Posterior cingulate gyrus (tissue), 11 donors: Measurements from ENCODE around the gene CPXM2.

Source experiments
- DNase-seq, 10 donors: peaks; one replicate each; pipeline versions ENCODE4 v3.0.0 to v3.0.0-alpha.2; 2020 to 2021; ENCODE audit warnings: mixed read lengths in 3 of 10
- intact Hi-C: fragments of 100-400 bp; cut with DNase I; formaldehyde crosslinking; loops from one replicate; pipeline ENCODE4 v1.15.1; 2023

The CPXM2 gene

DNA sequence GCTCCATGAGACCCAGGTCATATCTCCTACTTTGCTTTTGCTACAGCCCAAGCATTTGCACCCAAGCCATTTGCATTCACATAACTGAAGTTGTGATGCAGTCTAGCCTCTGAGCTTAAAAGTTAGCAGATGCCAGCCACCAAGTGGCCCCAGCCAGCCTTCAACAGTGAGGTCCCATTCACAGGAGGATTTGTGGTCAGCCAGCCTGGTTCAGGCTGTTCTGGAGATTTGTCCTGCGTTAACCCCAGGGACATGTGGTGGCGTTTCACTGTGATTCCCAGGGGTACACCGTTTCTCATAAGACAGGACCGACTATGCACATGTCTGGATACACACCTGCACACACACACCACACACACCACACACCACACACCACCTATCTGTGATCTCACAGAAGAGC is 174.3 kb downstream of the CPXM2 start:
- intact Hi-C loops = no loop called here
- DNase-seq = no peak

DNA sequence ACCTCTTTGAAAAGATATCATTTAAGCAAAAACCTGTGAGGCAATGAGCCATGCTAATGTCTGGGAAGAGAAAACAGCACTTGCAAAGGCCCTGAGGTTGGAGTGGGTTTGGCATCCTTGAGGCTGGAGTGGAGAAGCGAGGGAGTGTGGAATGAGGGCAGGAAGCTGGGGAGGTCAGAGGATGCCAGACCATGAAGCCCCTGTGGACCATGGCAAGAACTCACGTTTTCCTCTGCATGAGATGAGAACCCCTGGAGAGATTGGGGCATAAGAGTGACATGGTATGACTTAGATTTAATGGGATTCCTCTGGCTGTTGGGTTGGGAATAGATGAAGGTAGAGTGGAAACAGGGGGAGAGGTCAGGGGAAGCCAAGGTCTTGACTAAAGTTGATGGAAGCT is 176.1 kb downstream of the CPXM2 start:
- intact Hi-C loops = no loop called here

DNA sequence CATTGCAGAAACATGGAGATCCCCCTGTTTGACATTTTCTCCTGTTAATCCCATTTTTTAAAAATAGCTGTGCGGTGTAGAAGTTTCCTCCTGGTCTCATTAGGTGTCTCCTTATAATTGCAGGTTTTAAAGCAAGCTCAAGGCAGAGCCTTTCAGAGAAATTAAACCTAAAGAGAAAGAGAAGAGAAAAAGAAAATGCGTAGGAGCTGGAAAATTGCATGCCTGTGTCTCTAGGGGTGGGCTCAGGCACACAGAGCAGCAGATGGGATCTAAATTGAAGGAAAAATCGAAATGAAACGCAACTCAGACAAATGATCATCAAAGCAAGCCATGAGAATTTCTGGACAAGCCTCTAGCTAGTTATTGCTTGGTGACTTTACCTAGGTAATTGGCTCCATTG is 185.4 kb downstream of the CPXM2 start:
- intact Hi-C loops = no loop called here
- no peak for DNase-seq

More for the DNA sequence above, 176.1 kb downstream of the CPXM2 start:
- no peak for DNase-seq

DNA sequence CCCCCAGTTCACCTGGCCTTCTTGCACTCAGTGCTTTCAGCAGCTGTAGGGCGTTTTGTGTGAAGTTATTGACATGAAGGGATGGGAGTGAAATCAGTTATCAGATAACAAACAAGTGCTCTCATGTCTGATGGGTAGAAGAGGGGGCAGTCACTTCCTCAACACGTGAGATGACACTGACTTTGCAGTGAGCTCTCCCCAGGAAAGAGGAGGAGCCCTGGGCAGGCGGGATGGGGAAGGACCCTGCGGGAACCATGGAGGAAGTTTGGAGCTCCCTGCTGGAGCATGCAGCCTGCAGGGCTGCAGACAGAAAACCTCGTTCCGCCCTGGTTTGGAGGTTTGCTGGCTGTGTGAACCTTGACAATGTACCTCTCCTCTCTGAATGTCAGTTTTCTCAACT is 186.8 kb downstream of the CPXM2 start:
- intact Hi-C loops = no loop called here
- no peak for DNase-seq

DNA sequence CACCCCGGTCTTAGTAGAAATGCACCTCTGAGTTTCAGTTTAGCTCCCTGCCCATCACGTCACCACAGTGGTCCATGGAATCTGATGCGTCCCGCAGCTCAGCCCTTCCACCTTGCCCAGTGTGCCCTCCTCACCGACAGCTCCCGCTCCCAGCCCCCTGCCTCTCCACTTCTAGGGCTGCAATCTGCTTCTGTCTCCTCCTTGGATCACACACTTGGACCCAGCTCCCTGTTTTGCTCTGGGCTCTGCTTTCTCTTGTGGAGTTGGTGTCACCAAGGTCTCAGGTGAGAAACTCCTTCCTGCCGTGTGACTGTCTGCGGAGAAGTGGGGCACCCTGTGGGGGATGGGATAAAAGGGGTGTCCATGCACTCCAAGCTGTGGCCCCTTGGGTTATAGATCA is 187.5 kb downstream of the CPXM2 start:
- DNase-seq = no peak
- intact Hi-C loops = no loop called here

DNA sequence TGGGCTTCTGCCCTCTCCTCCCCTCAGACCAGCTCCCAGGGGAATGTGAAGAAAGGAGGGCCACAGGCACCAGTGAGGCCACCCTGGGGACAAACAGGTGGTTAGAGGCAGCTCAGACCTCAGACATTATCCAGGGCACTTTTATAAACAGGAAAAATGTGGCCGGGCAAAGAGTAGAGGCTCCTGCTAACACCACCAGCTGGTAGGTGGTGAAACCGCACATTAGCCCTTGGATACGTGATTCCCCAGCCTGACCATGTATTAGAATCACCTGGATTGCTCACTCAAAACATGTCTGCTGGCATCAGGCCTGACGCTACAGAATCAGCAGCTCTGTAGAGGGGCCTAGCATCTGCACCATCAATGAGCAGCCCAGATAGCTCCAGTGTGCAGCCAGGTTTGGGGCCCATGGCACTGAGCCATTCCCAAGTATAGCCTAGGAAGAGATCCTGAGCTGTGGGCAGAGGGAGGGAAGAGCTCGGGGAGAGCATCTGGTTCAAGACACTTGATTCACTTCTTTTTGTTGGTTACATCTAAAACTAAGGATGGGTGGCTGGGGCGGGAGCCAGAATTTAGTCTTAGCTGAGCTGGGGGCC is 188.3 kb downstream of the CPXM2 start:
- intact Hi-C loops = no loop called here
- DNase-seq = no peak
